HL-60/S4 (cell line): ENCODE measurements around the gene CACNB3.
"Not testable (repeated sequence)": the region's sequence is repeated elsewhere in the genome, so short reads cannot be mapped to it uniquely, and the experiment has no call there.

Experiments
- in situ Hi-C: fragments of 300-500 bp; cut with MboI; formaldehyde crosslinking; loops from 2 replicates; pipeline ENCODE4 v1.14.3; 2022; ENCODE audit warnings: low sequenced_read_pairs

Gene CACNB3

GRCh38 chr12:48852734-48853688, 34.7 kb downstream of the CACNB3 start:
- in situ Hi-C loops = no loop called here

DNA sequence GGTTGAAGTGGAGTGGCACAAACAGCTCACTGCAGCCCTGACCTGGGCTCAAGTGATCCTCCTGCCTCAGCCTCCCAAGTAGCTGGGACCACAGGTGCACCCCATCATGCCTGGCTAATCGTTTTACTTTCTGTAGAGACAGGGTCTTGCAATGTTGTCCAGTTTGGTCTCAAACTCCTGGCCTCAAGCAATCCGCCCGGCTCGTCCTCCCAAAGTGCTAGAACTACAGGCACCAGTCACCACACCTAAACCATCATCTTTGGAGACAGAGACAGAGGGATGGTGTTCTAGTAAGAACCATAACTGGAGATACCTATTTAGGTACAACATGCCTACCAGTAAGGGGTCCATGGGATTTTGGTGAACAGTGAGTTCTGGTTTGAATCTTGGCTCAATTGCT, 36.2 kb downstream of the CACNB3 start:
- in situ Hi-C loops = no loop called here

GRCh38 chr12:48854932-48855331, 36.6 kb downstream of the CACNB3 start:
- in situ Hi-C loops = not testable (repeated sequence)

GRCh38 chr12:48856379-48856778, 38.1 kb downstream of the CACNB3 start:
- in situ Hi-C loops = no loop called here

DNA sequence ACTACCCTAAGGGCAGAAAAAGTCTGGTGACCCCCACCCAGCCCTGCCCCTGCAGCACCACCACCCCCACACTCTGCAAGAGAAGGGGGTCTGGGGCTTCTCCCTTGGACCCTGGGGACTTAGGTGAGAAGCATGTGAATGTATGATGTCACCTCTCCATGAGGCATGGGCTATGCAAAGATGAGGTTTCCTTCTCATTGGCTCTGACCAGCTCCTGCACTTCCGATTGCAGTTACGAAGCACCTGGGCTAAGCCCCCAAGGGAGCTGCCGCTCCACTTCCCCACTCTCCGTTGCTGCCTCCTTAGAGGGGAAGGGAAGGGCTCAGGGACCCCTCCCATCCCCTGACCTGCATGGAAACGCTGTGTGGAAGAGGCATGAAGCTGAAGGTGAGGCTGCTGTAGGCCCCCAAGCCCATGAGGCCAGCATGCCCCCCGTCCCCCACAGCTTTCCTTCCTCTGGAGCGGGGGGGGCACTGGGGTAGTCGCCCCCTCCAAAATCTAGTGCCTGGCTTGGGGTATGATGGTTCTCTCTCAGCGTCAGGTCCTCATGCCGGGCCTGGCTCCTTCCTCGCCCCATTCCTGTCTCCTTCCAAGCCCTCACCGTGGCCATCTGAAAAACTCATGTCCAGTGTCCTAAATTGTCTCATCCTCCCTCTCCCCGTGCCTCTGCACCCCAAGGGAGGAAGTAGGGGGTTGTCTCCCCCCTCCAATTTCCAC, 39.1 kb downstream of the CACNB3 start:
- in situ Hi-C loops = no loop called here

GRCh38 chr12:48858043-48858442, 39.7 kb downstream of the CACNB3 start:
- in situ Hi-C loops = no loop called here

DNA sequence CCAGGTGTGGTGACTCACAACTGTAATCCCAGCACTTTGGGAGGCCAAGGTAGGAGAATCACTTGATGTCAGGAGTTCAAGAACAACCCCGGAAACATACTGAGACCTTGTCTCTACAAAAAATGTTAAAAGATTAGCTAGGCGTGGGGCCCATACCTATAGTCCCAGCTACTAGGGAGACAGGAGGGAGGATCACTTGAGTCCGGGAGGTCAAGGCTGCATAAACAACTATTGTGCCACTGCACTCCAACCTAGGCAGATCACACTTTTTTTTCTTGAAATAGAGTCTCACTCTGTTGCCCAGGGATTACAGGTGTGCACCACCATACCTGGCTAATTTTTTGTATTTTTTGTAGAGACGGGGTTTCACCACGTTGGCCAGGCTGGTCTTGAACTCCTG, 41.3 kb downstream of the CACNB3 start:
- in situ Hi-C loops = no loop called here

DNA sequence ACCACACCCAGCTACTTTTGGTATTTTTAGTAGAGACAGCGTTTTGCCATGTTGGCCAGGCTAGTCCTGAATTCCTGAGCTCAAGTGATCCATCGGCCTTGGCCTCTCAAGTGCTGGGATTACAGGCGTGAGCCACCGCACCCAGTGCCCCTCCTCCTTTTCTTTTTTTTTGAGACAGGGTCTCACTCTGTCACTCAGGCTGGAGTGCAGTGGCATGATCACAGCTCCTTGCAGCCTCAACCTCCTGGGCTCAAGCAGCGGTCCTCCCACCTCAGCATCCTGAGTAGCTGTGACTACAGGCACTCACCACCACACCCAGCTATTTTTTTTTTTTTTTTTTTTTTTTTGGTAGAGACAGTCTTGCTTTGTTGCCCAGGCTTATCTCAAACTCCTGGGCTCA, 41.9 kb downstream of the CACNB3 start:
- in situ Hi-C loops = not testable (repeated sequence)

DNA sequence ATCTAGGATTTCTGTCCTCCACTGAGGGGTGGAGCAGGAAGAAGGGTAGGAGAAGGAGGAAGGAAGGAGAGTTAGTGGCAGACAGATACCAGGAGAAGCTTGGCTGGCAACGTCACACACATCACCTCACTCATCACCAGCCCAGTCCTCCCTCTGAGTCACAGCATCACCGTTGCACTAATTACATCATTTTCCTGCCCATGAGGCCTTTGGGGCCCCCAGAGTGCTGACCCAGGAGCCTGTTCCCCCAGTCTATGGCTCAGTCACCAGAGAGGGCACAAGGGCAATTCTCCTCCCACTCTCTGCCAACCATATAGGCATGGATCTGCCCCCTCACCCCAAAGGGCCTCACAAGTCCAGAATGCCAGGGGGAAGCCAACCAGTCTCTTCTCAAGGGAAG, 42.8 kb downstream of the CACNB3 start:
- in situ Hi-C loops = no loop called here

DNA sequence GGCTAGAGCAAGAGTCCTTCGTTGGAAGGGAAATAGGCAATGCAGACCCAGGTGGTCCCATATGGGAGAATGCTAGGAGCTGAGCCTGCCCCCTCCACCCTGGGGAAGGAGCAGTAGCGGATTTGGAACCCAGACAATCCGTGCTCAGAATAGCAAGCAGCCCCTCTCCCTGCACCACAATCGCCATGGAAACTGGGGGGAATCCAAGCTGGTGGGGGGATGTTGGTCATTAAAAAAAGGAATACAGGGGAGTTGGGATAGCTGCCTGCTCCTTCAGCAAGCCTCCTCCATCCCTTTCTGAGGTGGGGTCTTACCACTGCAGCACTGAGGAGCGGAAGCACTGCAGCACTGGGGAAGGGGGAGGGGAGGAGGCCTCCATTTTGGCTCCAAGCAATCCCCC, 44.5 kb downstream of the CACNB3 start:
- in situ Hi-C loops = no loop called here

DNA sequence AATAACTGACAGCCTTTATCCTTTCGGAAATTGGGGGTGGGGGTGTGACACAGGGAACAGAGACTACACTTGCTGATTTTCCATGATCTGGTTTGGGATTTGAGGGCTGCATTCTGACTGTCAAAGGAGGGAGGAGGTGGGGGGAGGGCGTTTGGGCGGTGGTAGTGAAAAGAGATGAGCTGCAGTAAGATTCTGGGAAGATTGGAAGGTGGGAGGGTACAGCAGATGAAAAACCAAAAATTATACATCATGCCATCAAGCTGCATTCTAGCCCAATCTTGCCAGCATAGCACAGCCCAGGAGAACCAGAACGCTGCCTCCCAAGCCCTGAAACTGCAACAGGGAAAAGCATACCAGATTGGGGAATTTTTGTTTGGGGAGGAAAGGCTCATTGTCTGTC, 45.0 kb downstream of the CACNB3 start:
- in situ Hi-C loops = no loop called here

GRCh38 chr12:48865281-48866051, 47.2 kb downstream of the CACNB3 start, which contains the start of gene RND1:
Gene RND1, minus strand, starts transcription at chr12:48865870. Its CDS starts 103 bp downstream, at chr12:48865767.
- in situ Hi-C loops = loop anchor here (5.0 kb wide), 1 partner anchor 112 kb away; the partner anchor contains the start of gene WNT1

DNA sequence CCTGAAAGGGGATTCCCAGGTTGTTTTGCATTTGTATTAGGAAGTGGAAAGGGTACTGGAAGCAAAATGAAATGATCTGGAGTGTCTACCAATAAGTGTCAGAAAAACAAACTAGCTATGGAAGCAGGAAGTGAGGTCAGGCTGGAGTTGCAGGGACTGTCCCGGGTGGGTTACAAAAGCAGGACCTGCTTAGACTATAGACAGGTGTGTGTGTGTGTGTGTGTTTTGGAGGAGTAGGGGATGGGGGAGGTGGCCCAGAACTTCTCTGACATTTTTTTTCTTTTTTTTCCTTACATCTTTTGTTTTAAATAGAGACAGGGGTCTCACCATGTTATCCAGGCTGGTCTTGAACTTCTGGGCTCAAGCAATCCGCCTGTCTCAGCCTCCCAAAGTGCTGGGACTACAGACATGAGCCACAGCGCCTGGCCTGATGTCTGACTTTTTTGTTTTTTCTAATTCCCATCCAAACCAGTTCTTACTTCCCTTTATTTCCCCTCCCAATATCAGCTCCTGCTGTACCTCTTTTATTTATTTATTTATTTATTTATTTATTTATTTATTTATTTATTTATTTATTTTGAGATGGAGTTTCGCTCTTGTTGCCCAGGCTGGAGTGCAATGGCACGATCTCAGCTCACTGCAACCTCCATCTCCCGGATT, 47.9 kb downstream of the CACNB3 start:
- in situ Hi-C loops = loop anchor here (5.0 kb wide), 1 partner anchor 111 kb away; the partner anchor contains the start of gene WNT1

- in situ Hi-C loops = loop anchor here (5.0 kb wide), 1 partner anchor 109 kb away; the partner anchor contains the start of gene WNT1
Measured at GRCh38 chr12:48868451-48868850, 50.2 kb downstream of the CACNB3 start.

GRCh38 chr12:48869191-48869590, 50.9 kb downstream of the CACNB3 start:
- in situ Hi-C loops = loop anchor here (5.0 kb wide), 1 partner anchor 108 kb away; the partner anchor contains the start of gene WNT1

- in situ Hi-C loops = no loop called here
Measured at GRCh38 chr12:48873096-48873495, 54.8 kb downstream of the CACNB3 start.

DNA sequence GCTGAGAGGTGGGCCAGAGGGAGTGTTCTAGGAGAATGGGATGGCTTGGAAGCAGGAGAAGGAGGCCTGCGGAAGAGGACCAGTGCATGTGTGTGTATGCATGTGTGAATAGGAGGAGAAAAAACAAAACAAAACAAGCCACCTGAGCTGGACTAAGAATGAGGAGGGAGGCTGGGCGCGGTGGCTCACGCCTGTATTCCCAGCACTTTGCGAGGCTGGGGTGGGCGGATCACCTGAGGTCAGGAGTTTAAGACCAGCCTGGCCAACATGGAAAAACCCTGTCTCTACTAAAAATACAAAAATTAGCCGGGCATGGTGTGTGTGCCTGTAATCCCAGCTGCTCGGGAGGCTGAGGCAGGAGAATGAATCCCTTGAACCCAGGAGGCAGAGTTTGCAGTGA, 55.2 kb downstream of the CACNB3 start:
- in situ Hi-C loops = not testable (repeated sequence)

DNA sequence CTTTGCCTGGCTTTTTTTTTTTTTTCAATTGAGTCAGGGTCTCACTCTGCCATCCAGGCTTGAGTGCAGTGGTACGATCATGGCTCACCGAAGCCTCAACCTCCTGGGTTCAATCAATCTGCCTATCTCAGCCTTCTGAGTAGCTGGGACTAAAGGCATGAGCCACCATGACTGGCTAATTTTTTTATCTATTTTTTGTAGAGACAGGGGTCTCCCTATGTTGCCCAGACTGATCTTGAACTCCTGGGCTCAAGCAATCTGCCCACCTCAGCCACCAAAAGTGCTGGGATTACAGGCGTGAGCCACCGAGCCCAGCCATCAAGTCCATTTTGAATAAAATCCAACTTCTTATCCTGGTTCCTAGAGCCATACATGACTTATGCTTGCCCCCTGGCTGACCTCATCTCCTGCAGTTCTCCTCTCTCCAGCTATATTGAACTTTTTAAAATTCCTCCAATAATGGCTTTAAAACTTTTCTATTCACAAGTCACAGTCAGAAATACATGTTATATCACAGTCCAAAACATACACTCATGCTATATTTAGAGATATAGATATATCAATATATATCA, 57.7 kb downstream of the CACNB3 start:
- in situ Hi-C loops = no loop called here
